WERI-Rb-1 (cell line): Measurements from ENCODE around the gene FOXN3.
A peak's percentile ranks its signal among the peaks of the same experiment; 100 is the strongest.

Experiments
- DNase-seq: peaks from one replicate; pipeline ENCODE4 v3.0.0-alpha.2; 2020
- H3K27ac ChIP-seq: fragments of 250-450 bp; sonication (Bioruptor Pico); 2 replicates; pipeline ENCODE4 v1.5.1; 2020; ENCODE audit warnings: mild to moderate bottlenecking, moderate library complexity
- H3K27me3 ChIP-seq: fragments of 250-450 bp; sonication (Bioruptor Pico); 2 replicates; pipeline ENCODE4 v1.5.1; 2021; ENCODE audit warnings: mild to moderate bottlenecking, low read depth, moderate library complexity; ENCODE audit not compliant: insufficient read depth, severe bottlenecking
- H3K36me3 ChIP-seq: fragments of 250-450 bp; sonication (Bioruptor Pico); 2 replicates; pipeline ENCODE4 v1.5.1; 2020; ENCODE audit warnings: mild to moderate bottlenecking, moderate library complexity
- H3K4me3 ChIP-seq: 2 replicates; pipeline ENCODE4 v1.5.1; 2011; ENCODE audit warnings: low read depth, mild to moderate bottlenecking, control low read depth, low read length
- H3K9me3 ChIP-seq: fragments of 250-450 bp; sonication (Bioruptor Pico); 2 replicates; pipeline ENCODE4 v1.5.1; 2021; ENCODE audit warnings: mild to moderate bottlenecking, moderate library complexity; ENCODE audit not compliant: severe bottlenecking
- CTCF ChIP-seq: IDR thresholded peaks from 2 replicates; pipeline ENCODE4 v1.5.1; 2011; ENCODE audit warnings: low read depth, mild to moderate bottlenecking, control low read depth, inconsistent platforms, low read length

FOXN3 gene

DNA sequence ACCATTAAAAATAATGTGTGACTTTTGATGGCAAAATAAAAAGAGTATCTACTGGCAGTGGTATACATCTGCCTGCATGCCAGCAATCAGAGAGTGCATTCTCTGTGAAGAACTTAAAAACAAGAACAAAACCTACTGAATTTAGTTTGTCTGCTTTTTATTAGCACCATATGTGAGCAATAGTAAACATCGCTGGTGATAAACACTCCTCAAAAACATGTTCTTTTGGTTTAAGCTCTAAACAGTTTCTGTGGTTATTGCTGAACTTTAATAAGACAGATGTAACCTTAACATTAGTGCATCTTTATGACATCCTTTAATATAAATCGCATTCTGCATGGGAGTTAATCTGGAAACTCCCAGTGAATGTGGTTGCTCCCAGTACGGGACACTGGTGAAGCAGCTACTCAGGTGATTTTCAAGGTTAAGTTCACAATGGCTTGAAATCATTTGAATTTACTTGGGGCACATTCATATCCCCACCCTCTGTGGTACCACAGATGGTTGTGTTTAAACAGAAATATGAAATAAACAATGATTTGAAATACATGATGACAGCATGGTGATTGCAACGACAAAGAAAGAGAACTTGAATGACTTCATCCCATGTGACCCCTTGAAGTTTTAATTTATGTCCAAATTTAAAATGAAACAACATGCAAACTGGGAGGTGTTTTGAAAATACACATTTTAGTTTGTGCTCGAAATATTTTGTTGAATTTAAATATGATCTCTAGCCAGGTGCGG lies 285.9 kb downstream of the FOXN3 start:
- Histone ChIP-seq H3K4me3 (no peak overlapping the region), H3K9me3 (no peaks in the 10 kb centered on the region), H3K36me3 (no peaks in the 10 kb centered on the region), H3K27me3 (no peaks in the 10 kb centered on the region), H3K27ac (no peak overlapping the region)
- DNase-seq, result no peak
- TF ChIP-seq CTCF, result no peak

- Histone ChIP-seq H3K9me3 (no peaks in the 10 kb centered on the region), H3K4me3 (no peak overlapping the region), H3K36me3 (no peaks in the 10 kb centered on the region), H3K27me3 (no peaks in the 10 kb centered on the region), H3K27ac (no peak overlapping the region)
- no peak for TF ChIP-seq CTCF
- DNase-seq, result no peak
Observed at GRCh38 chr14:89129570-89129969, 287.5 kb downstream of the FOXN3 start.

GRCh38 chr14:89128311-89129026 lies 288.6 kb downstream of the FOXN3 start:
- Histone ChIP-seq H3K9me3 (no peaks in the 10 kb centered on the region), H3K27ac (peak overlapping the region; percentile 4), H3K27me3 (no peaks in the 10 kb centered on the region), H3K36me3 (no peaks in the 10 kb centered on the region), H3K4me3 (no peak overlapping the region)
- no peak for TF ChIP-seq CTCF
- no peak for DNase-seq

DNA sequence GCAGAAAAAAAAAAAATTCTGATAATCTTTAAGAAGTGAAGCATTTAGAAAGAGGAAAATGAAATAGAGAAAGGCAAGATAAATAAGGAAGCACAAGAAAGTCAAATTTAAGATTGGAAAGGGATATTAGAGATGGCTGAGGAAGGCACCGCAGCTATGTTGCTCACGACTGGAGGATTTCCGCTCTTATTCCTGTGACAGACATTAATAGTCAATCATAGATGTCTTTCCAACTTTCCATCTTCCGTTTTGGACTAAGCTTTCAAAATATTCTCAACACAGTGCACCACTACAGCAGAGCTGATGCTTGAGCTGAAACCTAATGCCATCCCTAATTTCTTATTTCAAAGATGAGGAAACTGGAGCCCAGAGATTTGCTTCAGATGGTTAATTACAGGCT lies 290.6 kb downstream of the FOXN3 start:
- Histone ChIP-seq H3K27me3 (no peaks in the 10 kb centered on the region), H3K9me3 (peaks cover 2% of the 10 kb centered on the region), H3K36me3 (no peaks in the 10 kb centered on the region), H3K4me3 (no peak overlapping the region), H3K27ac (no peak overlapping the region)
- no peak for TF ChIP-seq CTCF
- no peak for DNase-seq

- Histone ChIP-seq H3K27ac (no peak overlapping the region), H3K9me3 (peaks cover 2% of the 10 kb centered on the region), H3K36me3 (no peaks in the 10 kb centered on the region), H3K4me3 (no peak overlapping the region), H3K27me3 (no peaks in the 10 kb centered on the region)
- DNase-seq, result no peak
- TF ChIP-seq CTCF, result no peak
Observed at GRCh38 chr14:89125216-89125615, 291.8 kb downstream of the FOXN3 start.
